Mesendoderm (in vitro differentiated cells): ENCODE data around the gene OLIG3. TPM values are rescaled to one million over a fixed set of nuclear protein-coding genes. Genes with fewer than 3 reads are reported as not detected.

Experiments
- DNase-seq: peaks from one replicate; pipeline ENCODE4 v3.0.0; 2013
- H2AK5ac ChIP-seq: 2 replicates; pipeline ENCODE4 v1.6.1; 2013; ENCODE audit warnings: low read length, inconsistent platforms
- H2BK120ac ChIP-seq: 2 replicates; pipeline ENCODE4 v1.6.1; 2013; ENCODE audit warnings: low read depth, mild to moderate bottlenecking, low read length, moderate library complexity, mixed read lengths
- H2BK15ac ChIP-seq: replicated peaks from 2 replicates; pipeline ENCODE4 v1.6.1; 2013; ENCODE audit warnings: low read depth, mild to moderate bottlenecking, moderate library complexity
- H2BK5ac ChIP-seq: 2 replicates; pipeline ENCODE4 v1.6.1; 2013; ENCODE audit warnings: low read length, inconsistent platforms
- H3K18ac ChIP-seq: 2 replicates; pipeline ENCODE4 v1.6.1; 2013; ENCODE audit warnings: mild to moderate bottlenecking, low read length, mixed read lengths
- H3K23ac ChIP-seq: one replicate; pipeline ENCODE4 v1.6.1; 2013; ENCODE audit warnings: low read length
- H3K27ac ChIP-seq: 2 replicates; pipeline ENCODE4 v1.5.1; 2013; ENCODE audit warnings: low read depth, mild to moderate bottlenecking, inconsistent platforms, low read length, moderate library complexity
- H3K27me3 ChIP-seq: 2 replicates; pipeline ENCODE4 v1.6.1; 2013; ENCODE audit warnings: low read length, control low read depth, mild to moderate bottlenecking, inconsistent platforms; ENCODE audit not compliant: insufficient read depth, poor library complexity
- H3K36me3 ChIP-seq: 2 replicates; pipeline ENCODE4 v1.6.1; 2013; ENCODE audit warnings: low read length, inconsistent platforms; ENCODE audit not compliant: control insufficient read depth, insufficient read depth
- H3K4ac ChIP-seq: one replicate; pipeline ENCODE4 v1.6.1; 2013; ENCODE audit warnings: low read depth, mild to moderate bottlenecking, low read length, moderate library complexity
- H3K4me1 ChIP-seq: 2 replicates; pipeline ENCODE4 v1.6.1; 2013; ENCODE audit warnings: low read depth, low read length, inconsistent platforms; ENCODE audit not compliant: control insufficient read depth
- H3K4me2 ChIP-seq: 2 replicates; pipeline ENCODE4 v1.6.1; 2013; ENCODE audit warnings: low read length
- H3K4me3 ChIP-seq: 2 replicates; pipeline ENCODE4 v1.5.1; 2013; ENCODE audit warnings: mild to moderate bottlenecking, low read length
- H3K56ac ChIP-seq: one replicate; pipeline ENCODE4 v1.6.1; 2013; ENCODE audit warnings: low read length
- H3K79me1 ChIP-seq: 2 replicates; pipeline ENCODE4 v1.6.1; 2013; ENCODE audit warnings: low read length, inconsistent platforms
- H3K79me2 ChIP-seq: 2 replicates; pipeline ENCODE4 v1.6.1; 2013; ENCODE audit warnings: mild to moderate bottlenecking, low read length; ENCODE audit not compliant: control insufficient read depth, insufficient read depth
- H3K9ac ChIP-seq: 2 replicates; pipeline ENCODE4 v1.6.1; 2013; ENCODE audit warnings: low read length, inconsistent platforms
- H4K5ac ChIP-seq: one replicate; pipeline ENCODE4 v1.6.1; 2013; ENCODE audit warnings: low read length
- H4K8ac ChIP-seq: one replicate; pipeline ENCODE4 v1.6.1; 2013; ENCODE audit warnings: low read depth, mild to moderate bottlenecking, control low read depth, low read length, moderate library complexity
- WGBS: extraction: QIAGEN DNeasy Blood & Tissue Kit; methylation state at CpG from one replicate; pipeline ENCODE4 v1.1.7; 2013; ENCODE audit warnings: low lambda C conversion rate, missing lambda C conversion rate; ENCODE audit not compliant: insufficient coverage; ENCODE audit errors: extremely low coverage; 5-methylcytosine and 5-hydroxymethylcytosine counted together
- polyA plus RNA-seq, 2 experiments: library from polyadenylated mRNA; stranded (reverse); fragments of 200-250 nt; gene quantifications; one replicate each; pipeline ENCODE4 v1.2.3, GENCODE V29; 2013

Gene OLIG3
- polyA plus RNA-seq (2013, experiment 1 of 2) = 0.14 TPM
- 0.06 TPM for polyA plus RNA-seq (2013, experiment 2 of 2)

GRCh38 chr6:137494281-137494987, at the start of gene OLIG3:
Gene OLIG3, minus strand, starts transcription at chr6:137494394. Its CDS starts 224 bp downstream, at chr6:137494170.
- no peaks in the 10 kb centered on the region for H3K79me1 ChIP-seq
- no peak within 1 kb of the TSS for H3K4me3 ChIP-seq
- no peak within 1 kb of the TSS for H3K56ac ChIP-seq
- H2BK15ac ChIP-seq = no peak within 1 kb of the TSS
- DNase-seq = peak; percentile 73
- no peak within 1 kb of the TSS for H3K23ac ChIP-seq
- no CpG with 5 or more reads among the region's 23 CpGs for WGBS
- no peak within 1 kb of the TSS for H3K27ac ChIP-seq
- no peak within 1 kb of the TSS for H2AK5ac ChIP-seq
- no peak within 1 kb of the TSS for H3K18ac ChIP-seq
- H3K36me3 ChIP-seq = no peaks in the 10 kb centered on the region
- H4K5ac ChIP-seq = no peak within 1 kb of the TSS
- no peaks in the 10 kb centered on the region for H3K79me2 ChIP-seq
- H4K8ac ChIP-seq = no peak within 1 kb of the TSS
- no peak within 1 kb of the TSS for H2BK5ac ChIP-seq
- no peak within 1 kb of the TSS for H2BK120ac ChIP-seq
- H3K4ac ChIP-seq = no peak within 1 kb of the TSS
- peak within 1 kb of the TSS; percentile 31 for H3K4me2 ChIP-seq
- peaks cover 6% of the 10 kb centered on the region for H3K4me1 ChIP-seq
- peaks cover 92% of the 10 kb centered on the region for H3K27me3 ChIP-seq
- no peak within 1 kb of the TSS for H3K9ac ChIP-seq

DNA sequence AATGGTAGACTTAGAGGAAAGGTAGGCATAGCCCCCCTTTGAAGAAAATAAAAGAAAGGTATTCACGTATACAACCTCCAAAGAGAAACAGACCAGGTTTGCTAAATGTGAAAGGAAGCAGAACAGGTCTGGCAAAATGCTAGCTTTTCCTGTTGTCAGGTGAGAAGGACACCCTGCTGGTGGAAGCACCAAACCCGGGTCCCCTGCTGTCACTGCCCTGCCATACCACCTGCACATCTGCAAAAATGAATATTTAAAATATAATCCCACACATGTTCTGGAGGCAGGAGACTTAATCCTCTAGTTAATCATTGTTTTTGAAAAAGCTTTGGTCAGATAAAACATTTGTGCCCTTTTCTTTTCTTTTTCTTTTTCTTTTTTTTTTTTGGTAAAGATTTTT, 48.9 kb upstream of the OLIG3 start:
- Histone ChIP-seq H3K79me1 (no peaks in the 10 kb centered on the region), H3K4ac (no peak overlapping the region), H3K23ac (no peak overlapping the region), H3K4me1 (no peaks in the 10 kb centered on the region), H2BK5ac (no peak overlapping the region), H3K9ac (no peak overlapping the region), H4K5ac (no peak overlapping the region), H3K56ac (no peak overlapping the region), H2BK15ac (no peak overlapping the region), H3K36me3 (no peaks in the 10 kb centered on the region), H3K18ac (no peak overlapping the region), H3K27me3 (no peaks in the 10 kb centered on the region), H3K27ac (no peak overlapping the region), H4K8ac (no peak overlapping the region), H2AK5ac (no peak overlapping the region), H3K4me2 (no peak overlapping the region), H2BK120ac (no peak overlapping the region), H3K4me3 (no peak overlapping the region), H3K79me2 (no peaks in the 10 kb centered on the region)
- no peak for DNase-seq
- no CpG with 5 or more reads among the region's 2 CpGs for WGBS

DNA sequence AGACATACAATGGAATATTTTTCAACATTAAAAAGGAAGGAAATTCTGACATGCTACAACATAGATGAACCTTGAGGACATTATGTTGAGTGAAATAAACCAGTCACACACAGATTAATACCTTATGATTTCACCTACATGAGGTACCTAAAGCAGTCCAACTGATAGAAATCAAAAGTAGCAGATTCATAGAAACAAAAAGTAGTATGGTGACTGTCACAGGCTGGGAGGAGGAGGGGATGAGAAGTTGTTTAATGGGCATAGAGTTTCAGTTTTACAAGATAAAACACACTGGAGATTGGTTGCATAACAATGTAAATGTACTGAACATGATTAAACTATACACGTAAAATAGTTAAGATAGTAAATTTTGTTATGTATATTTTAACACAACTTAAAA, 48.5 kb upstream of the OLIG3 start:
- Histone ChIP-seq H3K23ac (no peak overlapping the region), H3K4me2 (no peak overlapping the region), H3K56ac (no peak overlapping the region), H3K27me3 (no peaks in the 10 kb centered on the region), H3K27ac (no peak overlapping the region), H4K5ac (no peak overlapping the region), H3K4me1 (no peaks in the 10 kb centered on the region), H2BK5ac (no peak overlapping the region), H3K4ac (no peak overlapping the region), H3K79me1 (no peaks in the 10 kb centered on the region), H4K8ac (no peak overlapping the region), H3K9ac (no peak overlapping the region), H3K79me2 (no peaks in the 10 kb centered on the region), H2BK15ac (no peak overlapping the region), H3K4me3 (no peak overlapping the region), H2BK120ac (no peak overlapping the region), H2AK5ac (no peak overlapping the region), H3K36me3 (no peaks in the 10 kb centered on the region), H3K18ac (no peak overlapping the region)
- WGBS = no CpG with 5 or more reads among the region's 1 CpG
- DNase-seq = no peak

DNA sequence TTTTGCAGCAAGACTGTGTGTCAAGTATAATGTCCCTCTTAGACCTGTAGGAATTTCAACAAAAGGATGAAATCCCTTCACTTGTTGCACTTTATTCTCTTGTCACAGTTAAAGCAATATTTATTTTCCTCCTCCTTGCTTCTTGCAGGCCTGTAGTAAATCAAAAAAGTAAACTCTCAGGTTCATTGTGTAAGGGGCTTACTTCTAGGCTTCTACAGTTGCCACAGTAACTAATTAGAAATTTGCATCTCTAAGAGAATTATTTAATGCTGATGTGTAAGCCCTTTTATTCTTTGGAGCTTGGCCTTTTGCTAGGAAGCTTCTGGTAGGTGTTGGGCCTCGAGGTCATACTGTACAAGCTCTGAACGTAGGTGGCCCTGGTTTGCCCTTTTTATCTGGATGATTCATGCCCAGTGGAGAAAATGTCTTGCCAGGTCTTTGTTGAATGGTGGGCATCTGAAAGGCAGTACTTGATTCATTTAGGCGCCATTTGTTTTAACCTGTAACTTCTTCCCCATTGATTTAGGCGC, 47.4 kb upstream of the OLIG3 start:
- no peak overlapping the region for H2BK15ac ChIP-seq

DNA sequence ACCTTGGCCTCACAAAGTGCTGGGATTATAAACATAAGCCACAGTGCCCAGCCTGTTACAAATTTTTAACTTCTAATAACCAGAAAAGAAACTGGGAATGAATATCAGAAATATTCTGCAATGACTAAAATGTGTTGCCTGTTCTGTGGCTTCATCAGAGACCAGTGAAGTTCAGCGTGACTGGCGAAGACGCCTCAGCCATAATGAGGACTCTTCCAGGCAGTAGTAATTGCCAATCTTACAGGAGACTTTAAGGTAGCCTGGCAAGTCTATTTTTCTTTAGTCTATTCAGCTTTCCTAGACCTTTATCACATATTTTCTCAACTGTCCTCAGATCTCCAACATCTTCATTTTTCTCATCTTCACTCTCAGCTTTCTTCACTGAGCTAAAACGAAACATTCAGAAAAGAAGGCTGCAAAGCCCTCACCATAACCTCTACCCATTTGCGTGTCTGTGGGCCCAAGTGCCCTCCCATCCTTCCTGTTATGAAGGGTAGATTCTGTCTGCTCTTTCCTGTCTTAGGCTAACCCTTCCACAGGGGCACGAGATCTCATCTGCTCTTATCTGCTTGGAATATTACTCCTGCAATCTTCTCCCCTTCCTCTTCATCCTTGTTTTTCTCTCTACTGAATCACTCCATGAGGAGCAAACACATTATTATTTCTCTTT, 42.0 kb upstream of the OLIG3 start:
- Histone ChIP-seq H3K4ac (no peak overlapping the region), H2BK5ac (no peak overlapping the region), H3K56ac (no peak overlapping the region)

More for the DNA sequence above, 47.4 kb upstream of the OLIG3 start:
- H4K8ac ChIP-seq = no peak overlapping the region
- no peaks in the 10 kb centered on the region for H3K79me2 ChIP-seq
- H3K4ac ChIP-seq = no peak overlapping the region
- no peak overlapping the region for H4K5ac ChIP-seq
- H3K18ac ChIP-seq = no peak overlapping the region
- no peaks in the 10 kb centered on the region for H3K36me3 ChIP-seq
- H2BK5ac ChIP-seq = no peak overlapping the region
- H2AK5ac ChIP-seq = no peak overlapping the region
- no peaks in the 10 kb centered on the region for H3K27me3 ChIP-seq
- H3K4me3 ChIP-seq = no peak overlapping the region
- DNase-seq = no peak
- no peak overlapping the region for H3K4me2 ChIP-seq
- H3K9ac ChIP-seq = no peak overlapping the region
- H3K27ac ChIP-seq = no peak overlapping the region
- no peaks in the 10 kb centered on the region for H3K79me1 ChIP-seq
- H3K4me1 ChIP-seq = peaks cover 5% of the 10 kb centered on the region
- no CpG with 5 or more reads among the region's 4 CpGs for WGBS
- no peak overlapping the region for H2BK120ac ChIP-seq
- no peak overlapping the region for H3K56ac ChIP-seq
- H3K23ac ChIP-seq = no peak overlapping the region

More for the DNA sequence above, 42.0 kb upstream of the OLIG3 start:
- H3K79me2 ChIP-seq = no peaks in the 10 kb centered on the region
- H4K8ac ChIP-seq = no peak overlapping the region
- no peak overlapping the region for H3K9ac ChIP-seq
- H3K18ac ChIP-seq = no peak overlapping the region
- DNase-seq = no peak
- H3K4me2 ChIP-seq = no peak overlapping the region
- no peak overlapping the region for H3K4me3 ChIP-seq
- no peaks in the 10 kb centered on the region for H3K27me3 ChIP-seq
- no peak overlapping the region for H4K5ac ChIP-seq
- no peak overlapping the region for H3K27ac ChIP-seq
- H2BK120ac ChIP-seq = no peak overlapping the region
- H3K79me1 ChIP-seq = no peaks in the 10 kb centered on the region
- no CpG with 5 or more reads among the region's 6 CpGs for WGBS
- no peak overlapping the region for H3K23ac ChIP-seq
- H2BK15ac ChIP-seq = no peak overlapping the region
- peaks cover 5% of the 10 kb centered on the region for H3K4me1 ChIP-seq
- no peak overlapping the region for H2AK5ac ChIP-seq
- H3K36me3 ChIP-seq = no peaks in the 10 kb centered on the region
